ENCODE data around the gene RPL13. TPM values are rescaled to one million over a fixed set of nuclear protein-coding genes. Genes with fewer than 3 reads are reported as not detected.
A peak's percentile ranks its signal among the peaks of the same experiment; 100 is the strongest.

RPL13 gene
- total RNA-seq, 2 experiments from 2014 or later, result 4,971 to 5,051 TPM

DNA sequence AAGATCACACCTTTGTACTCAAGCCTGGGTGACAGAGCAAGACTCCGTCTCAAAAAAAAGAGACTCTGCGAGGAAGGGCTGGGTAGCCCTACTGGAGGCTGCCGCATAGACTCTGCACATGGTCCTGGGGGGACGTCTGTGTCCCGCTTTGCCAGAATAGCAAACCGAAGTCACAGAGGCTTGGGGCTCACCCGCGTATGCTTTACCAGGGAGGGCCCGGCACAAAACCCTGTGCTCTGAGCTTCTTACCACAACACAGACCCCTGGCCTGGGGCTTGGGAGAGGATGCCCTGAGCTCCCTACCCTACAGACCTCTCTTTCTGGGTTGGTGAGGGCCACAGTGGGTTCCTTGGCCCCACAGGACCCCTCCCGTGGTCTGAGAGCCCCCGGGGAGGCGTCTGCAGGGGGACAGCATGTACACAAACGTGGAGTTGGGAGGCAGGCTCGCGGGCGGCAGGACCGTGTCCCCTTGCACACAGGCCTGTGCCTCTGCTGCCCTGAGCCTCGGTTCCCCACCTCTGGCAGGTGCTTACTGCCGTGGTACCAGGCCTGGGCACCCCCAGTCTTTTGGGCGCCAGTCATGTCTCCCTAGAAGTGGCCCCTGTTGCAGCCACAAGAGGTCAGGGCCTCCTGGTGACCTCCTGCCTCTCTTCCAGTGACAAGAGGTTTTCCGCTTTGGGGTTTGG, 28.9 kb downstream of the RPL13 start:
- DNase-seq (no peak), ATAC-seq (ENCODE audit: poor library complexity) (no peak)
- Histone ChIP-seq H3K4me1 (ENCODE audit: insufficient read depth, low read length) (peaks cover 21% of the 10 kb centered on the region), H3K36me3 (ENCODE audit: insufficient read depth, low read length) (no peaks in the 10 kb centered on the region), H3K9me3 (ENCODE audit: control insufficient read depth in 1 of 2, insufficient read depth in 1 of 2, low read length in 2 of 2) (peaks cover 0 to 4% of the 10 kb centered on the region in 2 experiments), H3K27ac (ENCODE audit: low read depth in 1 of 2, low read length in 2 of 2) (no peak overlapping the region), H3K4me3 (ENCODE audit: low read length) (no peak overlapping the region), H3K27me3 (ENCODE audit: control insufficient read depth in 1 of 2, insufficient read depth in 2 of 2, low read length in 2 of 2) (no peaks in the 10 kb centered on the region)
- no peak for TF ChIP-seq CTCF (IDR thresholded peaks at IDR 0.05)
- Mint-ChIP-seq H3K27ac (no peak overlapping the region), H3K27me3 (no peaks in the 10 kb centered on the region), H3K9me3 (no peaks in the 10 kb centered on the region), H3K36me3 (ENCODE audit: low read depth) (no peaks in the 10 kb centered on the region), H3K4me1 (ENCODE audit: low read depth) (peaks cover 9% of the 10 kb centered on the region), H3K4me3 (no peak overlapping the region)
- ChIA-PET CTCF (no interaction called here), POLR2A (no interaction called here)
- intact Hi-C loops (cut with DNase I, micrococcal nuclease), result no loop called here

DNA sequence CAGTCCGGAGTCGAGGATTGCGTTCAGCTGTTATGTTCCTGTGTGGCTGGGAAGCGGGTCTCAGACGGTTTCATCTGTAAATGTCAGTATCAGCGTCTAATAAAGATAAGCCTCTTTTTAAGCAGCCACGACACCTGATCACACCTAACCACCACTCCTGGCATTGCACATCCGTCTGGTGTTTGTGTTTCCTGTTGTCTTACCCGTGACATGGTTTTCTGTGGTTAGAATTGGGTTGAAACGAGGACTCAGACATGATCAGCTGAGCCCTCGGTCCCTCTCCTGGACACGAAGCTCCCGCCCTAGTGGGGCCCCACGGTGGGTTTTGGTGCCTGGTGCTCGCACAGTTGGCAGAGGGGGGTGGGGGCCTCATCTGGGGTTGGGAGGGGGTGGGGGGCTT, 33.4 kb downstream of the RPL13 start:
- POLR2A ChIA-PET, result interaction anchor here (1.3 kb wide), 1 partner anchor 18 kb away, joined by 3 read pairs; the partner anchor contains the start of gene CPNE7
- Histone ChIP-seq H3K27me3 (ENCODE audit: control insufficient read depth in 1 of 2, insufficient read depth in 2 of 2, low read length in 2 of 2) (no peaks in the 10 kb centered on the region), H3K4me1 (ENCODE audit: insufficient read depth, low read length) (peaks cover 25% of the 10 kb centered on the region), H3K36me3 (ENCODE audit: insufficient read depth, low read length) (no peaks in the 10 kb centered on the region), H3K27ac (ENCODE audit: low read depth in 1 of 2, low read length in 2 of 2) (no peak overlapping the region), H3K4me3 (ENCODE audit: low read length) (peak overlapping the region; percentile 4), H3K9me3 (ENCODE audit: control insufficient read depth in 1 of 2, insufficient read depth in 1 of 2, low read length in 2 of 2) (no peaks in the 10 kb centered on the region)
- peak in 13 of 14 experiments; percentile 34 to 88 (median 47) for DNase-seq
- intact Hi-C loops (cut with DNase I, micrococcal nuclease), result no loop called here
- peaks cover 9% of the 10 kb centered on the region for H3K4me1 Mint-ChIP-seq (ENCODE audit: low read depth)
- H3K27ac Mint-ChIP-seq, result peak overlapping the region; percentile 77
- CTCF ChIA-PET, result interaction anchor here (0.5 to 1.7 kb wide), 2 partner anchors 22 to 273 kb away, joined by 3 to 8 read pairs; no protein-coding TSS in a partner anchor
- no peaks in the 10 kb centered on the region for H3K9me3 Mint-ChIP-seq
- no peaks in the 10 kb centered on the region for H3K36me3 Mint-ChIP-seq (ENCODE audit: low read depth)
- H3K27me3 Mint-ChIP-seq, result no peaks in the 10 kb centered on the region
- H3K4me3 Mint-ChIP-seq, result peak overlapping the region; percentile 39
- TF ChIP-seq CTCF (IDR thresholded peaks at IDR 0.05), result no peak
- peak; percentile 94 for ATAC-seq (ENCODE audit: poor library complexity)

- H3K27me3 Mint-ChIP-seq, result no peaks in the 10 kb centered on the region
- H3K4me1 Mint-ChIP-seq (ENCODE audit: low read depth), result peaks cover 9% of the 10 kb centered on the region
- Histone ChIP-seq H3K27me3 (ENCODE audit: control insufficient read depth in 1 of 2, insufficient read depth in 2 of 2, low read length in 2 of 2) (no peaks in the 10 kb centered on the region), H3K4me3 (ENCODE audit: low read length) (no peak overlapping the region), H3K4me1 (ENCODE audit: insufficient read depth, low read length) (peaks cover 31% of the 10 kb centered on the region), H3K9me3 (ENCODE audit: control insufficient read depth in 1 of 2, insufficient read depth in 1 of 2, low read length in 2 of 2) (no peaks in the 10 kb centered on the region), H3K27ac (ENCODE audit: low read depth in 1 of 2, low read length in 2 of 2) (no peak overlapping the region), H3K36me3 (ENCODE audit: insufficient read depth, low read length) (no peaks in the 10 kb centered on the region)
- ATAC-seq (ENCODE audit: poor library complexity) (no peak), DNase-seq (no peak)
- intact Hi-C loops (cut with DNase I, micrococcal nuclease), result no loop called here
- no peak overlapping the region for H3K27ac Mint-ChIP-seq
- H3K4me3 Mint-ChIP-seq, result no peak overlapping the region
- CTCF ChIA-PET, result interaction anchor here (1.7 kb wide), 1 partner anchor 21 kb away, joined by 8 read pairs; no protein-coding TSS in a partner anchor
- POLR2A ChIA-PET, result no interaction called here
- H3K9me3 Mint-ChIP-seq, result no peaks in the 10 kb centered on the region
- H3K36me3 Mint-ChIP-seq (ENCODE audit: low read depth), result no peaks in the 10 kb centered on the region
- no peak for TF ChIP-seq CTCF (IDR thresholded peaks at IDR 0.05)
These were observed 35.0 kb downstream of the RPL13 start for GRCh38 chr16:89595330-89596060.
